Mesenchymal stem cell (in vitro differentiated cells and primary cell): ENCODE data around the gene PTPN21.
A peak's percentile ranks its signal among the peaks of the same experiment; 100 is the strongest.

Experiments used
- DNase-seq: peaks from one replicate; pipeline ENCODE4 v3.0.0-alpha.2; 2013
- H2AFZ ChIP-seq: one replicate; pipeline ENCODE4 v1.6.1; 2013; ENCODE audit warnings: low read depth, mild to moderate bottlenecking, control low read depth, inconsistent platforms, low read length, moderate library complexity
- H2AK5ac ChIP-seq: 2 replicates; pipeline ENCODE4 v1.6.1; 2013; ENCODE audit warnings: low read length, moderate library complexity, mild to moderate bottlenecking, inconsistent platforms; ENCODE audit not compliant: severe bottlenecking
- H2BK120ac ChIP-seq: one replicate; pipeline ENCODE4 v1.6.1; 2013; ENCODE audit warnings: low read depth, mild to moderate bottlenecking, inconsistent platforms, low read length, moderate library complexity
- H2BK12ac ChIP-seq, 2 experiments: one replicate each; pipeline ENCODE4 v1.6.1; 2013; ENCODE audit warnings: inconsistent platforms in 2 of 2, low read length in 2 of 2, mild to moderate bottlenecking in 2 of 2, moderate library complexity in 2 of 2, control low read depth in 1 of 2
- H2BK15ac ChIP-seq: one replicate; pipeline ENCODE4 v1.6.1; 2013; ENCODE audit warnings: mild to moderate bottlenecking, low read depth, inconsistent platforms; ENCODE audit not compliant: poor library complexity, severe bottlenecking
- H2BK5ac ChIP-seq: 2 replicates; pipeline ENCODE4 v1.6.1; 2013; ENCODE audit warnings: low read depth, mild to moderate bottlenecking, low read length, control low read depth, inconsistent platforms; ENCODE audit not compliant: poor library complexity, severe bottlenecking
- H3K14ac ChIP-seq, 2 experiments: one replicate each; pipeline ENCODE4 v1.6.1; 2013; ENCODE audit warnings: inconsistent platforms in 2 of 2, low read length in 2 of 2, control low read depth in 1 of 2, mild to moderate bottlenecking in 1 of 2, moderate library complexity in 1 of 2
- H3K18ac ChIP-seq, 2 experiments: one replicate each; pipeline ENCODE4 v1.6.1; 2013; ENCODE audit warnings: inconsistent platforms in 2 of 2, low read length in 2 of 2, control low read depth in 1 of 2, low read depth in 1 of 2, mild to moderate bottlenecking in 1 of 2
- H3K23ac ChIP-seq, 2 experiments: one replicate each; pipeline ENCODE4 v1.6.1; 2013; ENCODE audit warnings: inconsistent platforms in 2 of 2, low read length in 2 of 2, mild to moderate bottlenecking in 2 of 2, moderate library complexity in 2 of 2, control low read depth in 1 of 2
- H3K27ac ChIP-seq: 2 replicates; pipeline ENCODE4 v1.5.1; 2013; ENCODE audit warnings: mild to moderate bottlenecking, moderate library complexity, low read length, control low read depth, inconsistent platforms; ENCODE audit not compliant: poor library complexity, severe bottlenecking
- H3K27me3 ChIP-seq, 2 experiments: 2 replicates each; pipeline versions ENCODE4 v1.6.1 to v1.7.0; 2013; ENCODE audit warnings: low read length in 2 of 2, mild to moderate bottlenecking in 2 of 2, moderate library complexity in 2 of 2, control low read depth in 1 of 2, inconsistent platforms in 1 of 2; ENCODE audit not compliant: control insufficient read depth in 1 of 2, insufficient read depth in 1 of 2
- H3K36me3 ChIP-seq, 2 experiments: 2 replicates each; pipeline versions ENCODE4 v1.6.1 to v1.7.0; 2013; ENCODE audit warnings: low read length in 2 of 2, control low read depth in 1 of 2, inconsistent platforms in 1 of 2, low read depth in 1 of 2, mild to moderate bottlenecking in 1 of 2; ENCODE audit not compliant: insufficient read depth in 2 of 2, control insufficient read depth in 1 of 2
- H3K4ac ChIP-seq, 2 experiments: one replicate each; pipeline ENCODE4 v1.6.1; 2013; ENCODE audit warnings: inconsistent platforms in 2 of 2, low read length in 2 of 2, mild to moderate bottlenecking in 2 of 2, moderate library complexity in 2 of 2, control low read depth in 1 of 2, low read depth in 1 of 2
- H3K4me1 ChIP-seq: 2 replicates; pipeline ENCODE4 v1.6.1; 2013; ENCODE audit warnings: low read depth, low read length, control low read depth; ENCODE audit not compliant: control insufficient read depth, insufficient read depth
- H3K4me2 ChIP-seq: 2 replicates; pipeline ENCODE4 v1.6.1; 2013; ENCODE audit warnings: low read length, mild to moderate bottlenecking, inconsistent platforms; ENCODE audit not compliant: poor library complexity, severe bottlenecking
- H3K4me3 ChIP-seq, 2 experiments: 2 replicates each; pipeline versions ENCODE4 v1.5.1 to v1.7.0; 2013; ENCODE audit warnings: low read length in 2 of 2, mild to moderate bottlenecking in 2 of 2, control low read depth in 1 of 2, low read depth in 1 of 2; ENCODE audit not compliant: insufficient read depth in 1 of 2
- H3K79me1 ChIP-seq: replicated peaks from 2 replicates; pipeline ENCODE4 v1.6.1; 2013; ENCODE audit warnings: mild to moderate bottlenecking, control low read depth, low read length, inconsistent platforms; ENCODE audit not compliant: poor library complexity, severe bottlenecking
- H3K9ac ChIP-seq: 2 replicates; pipeline ENCODE4 v1.7.0; 2013; ENCODE audit warnings: mild to moderate bottlenecking, low read length, moderate library complexity
- H3K9me3 ChIP-seq: 2 replicates; pipeline ENCODE4 v1.7.0; 2013; ENCODE audit warnings: mild to moderate bottlenecking, low read length; ENCODE audit not compliant: control insufficient read depth
- H4K8ac ChIP-seq: one replicate; pipeline ENCODE4 v1.6.1; 2013; ENCODE audit warnings: inconsistent platforms, mild to moderate bottlenecking, low read length, moderate library complexity
- H4K91ac ChIP-seq: one replicate; pipeline ENCODE4 v1.6.1; 2013; ENCODE audit warnings: mild to moderate bottlenecking, low read length, inconsistent platforms
- WGBS: methylation state at CpG from one replicate; pipeline ENCODE4 v1.1.7; 2013; ENCODE audit warnings: mixed read lengths; 5-methylcytosine and 5-hydroxymethylcytosine counted together

Gene PTPN21

DNA sequence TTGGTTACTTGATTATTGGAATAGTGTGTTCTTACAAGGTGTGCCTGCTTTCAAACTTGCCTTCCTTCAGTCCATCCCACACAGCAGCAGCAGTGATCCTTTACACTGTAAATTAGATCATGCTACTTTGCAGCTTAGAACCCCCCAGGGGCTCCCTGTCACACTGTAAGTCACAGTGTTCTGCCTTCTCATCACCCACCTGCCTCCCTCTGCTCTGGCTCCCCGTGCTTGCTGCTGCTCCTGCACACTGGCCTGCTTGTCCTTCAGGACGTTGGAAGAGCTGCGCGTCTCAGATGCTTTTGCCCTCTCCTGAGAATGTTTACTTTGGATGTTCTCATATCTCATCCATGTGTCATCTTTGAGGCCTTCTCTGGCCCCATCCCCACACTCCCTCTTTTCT lies 35.4 kb upstream of the PTPN21 start:
- Histone ChIP-seq H3K14ac (no peak overlapping the region), H4K91ac (no peak overlapping the region), H3K79me1 (peaks cover 10% of the 10 kb centered on the region), H3K9ac (no peak overlapping the region), H3K27me3 (no peaks in the 10 kb centered on the region), H2BK5ac (no peak overlapping the region), H3K4me2 (no peak overlapping the region), H3K18ac (no peak overlapping the region), H3K36me3 (peaks cover 14 to 88% of the 10 kb centered on the region in 2 experiments), H2BK120ac (no peak overlapping the region), H2AK5ac (no peak overlapping the region), H4K8ac (no peak overlapping the region), H3K9me3 (no peaks in the 10 kb centered on the region), H3K4ac (no peak overlapping the region), H2AFZ (no peak overlapping the region), H3K27ac (no peak overlapping the region), H3K4me1 (peaks cover 3% of the 10 kb centered on the region), H3K4me3 (no peak overlapping the region), H2BK15ac (no peak overlapping the region), H3K23ac (no peak overlapping the region), H2BK12ac (no peak overlapping the region)
- DNase-seq, result peak; percentile 51
- 11% methylated on average over 4 of the region's 4 CpGs for WGBS

DNA sequence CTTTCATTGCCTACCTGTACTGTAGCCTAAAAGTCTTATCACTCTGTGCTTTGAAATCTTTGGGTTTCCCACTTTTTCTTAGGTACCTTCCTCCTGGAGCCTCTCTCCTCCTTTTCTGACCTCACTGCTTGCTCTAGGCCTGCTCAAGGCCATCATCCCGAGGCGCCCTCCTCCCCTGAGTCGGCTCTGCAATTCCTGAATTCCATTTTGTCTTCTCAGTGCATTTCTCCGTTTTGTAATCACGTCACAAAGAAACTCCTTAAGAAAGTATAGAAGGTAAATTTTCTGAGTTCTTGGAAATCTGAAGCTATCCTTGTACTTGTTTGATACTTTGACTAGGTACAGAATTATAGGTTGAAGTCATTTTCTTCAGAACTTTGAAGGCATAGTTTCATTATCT lies 33.3 kb upstream of the PTPN21 start:
- Histone ChIP-seq H3K27me3 (no peaks in the 10 kb centered on the region), H3K18ac (no peak overlapping the region), H3K9ac (no peak overlapping the region), H3K27ac (no peak overlapping the region), H3K4me1 (peaks cover 3% of the 10 kb centered on the region), H2BK15ac (no peak overlapping the region), H3K4me2 (no peak overlapping the region), H3K4ac (no peak overlapping the region), H3K9me3 (no peaks in the 10 kb centered on the region), H2AFZ (no peak overlapping the region), H2BK5ac (no peak overlapping the region), H2AK5ac (no peak overlapping the region), H3K36me3 (peaks cover 16 to 88% of the 10 kb centered on the region in 2 experiments), H2BK12ac (no peak overlapping the region), H4K8ac (no peak overlapping the region), H3K23ac (no peak overlapping the region), H3K14ac (no peak overlapping the region), H2BK120ac (no peak overlapping the region), H3K79me1 (peaks cover 10% of the 10 kb centered on the region), H4K91ac (no peak overlapping the region), H3K4me3 (no peak overlapping the region)
- no peak for DNase-seq
- 97% methylated on average over 5 of the region's 5 CpGs for WGBS

DNA sequence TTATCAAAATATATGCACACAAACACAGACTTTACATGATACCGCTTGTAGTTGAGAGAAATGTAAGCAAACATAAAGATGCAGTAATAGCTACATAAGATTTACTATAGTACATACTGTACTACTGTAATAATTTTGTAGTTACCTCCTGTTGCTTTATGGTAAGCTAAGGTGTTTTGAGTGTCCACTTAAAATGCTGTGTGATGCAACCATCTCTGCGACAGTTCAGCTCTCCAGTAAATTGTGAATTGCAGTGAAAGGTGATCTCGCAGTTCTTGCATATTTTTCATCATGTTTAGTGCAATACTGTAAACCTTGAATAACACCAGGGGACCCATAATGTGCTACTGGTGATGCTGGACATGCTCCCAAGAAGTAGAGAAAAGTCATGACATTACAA lies 29.6 kb upstream of the PTPN21 start:
- no peak overlapping the region for H4K8ac ChIP-seq
- H3K14ac ChIP-seq, result no peak overlapping the region

DNA sequence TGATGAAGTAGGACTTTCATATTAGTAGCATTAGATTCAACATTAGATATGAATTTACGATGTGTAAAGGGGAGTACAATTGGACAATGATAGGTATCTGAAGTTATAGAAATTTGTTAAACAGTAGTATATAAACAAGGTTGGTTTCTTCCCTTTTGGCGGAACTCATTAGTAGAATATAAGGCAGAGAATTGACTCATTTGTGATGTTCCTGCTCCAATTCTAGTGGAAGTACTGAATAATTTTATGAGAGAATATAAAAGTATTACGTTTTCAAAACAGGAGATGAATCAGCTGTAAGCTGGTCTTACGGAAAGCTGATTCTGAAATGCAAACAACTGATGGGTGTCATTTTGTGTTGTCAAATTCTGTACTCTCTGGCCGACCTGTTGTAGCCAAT lies 21.4 kb upstream of the PTPN21 start:
- Histone ChIP-seq H2BK5ac (no peak overlapping the region), H2AK5ac (no peak overlapping the region), H3K36me3 (peaks cover 36 to 97% of the 10 kb centered on the region in 2 experiments), H3K27ac (no peak overlapping the region), H4K91ac (no peak overlapping the region), H3K23ac (no peak overlapping the region), H2BK120ac (no peak overlapping the region), H3K4ac (no peak overlapping the region), H3K4me2 (no peak overlapping the region), H3K9ac (no peak overlapping the region), H2BK12ac (no peak overlapping the region), H3K4me3 (no peak overlapping the region), H3K14ac (no peak overlapping the region), H2AFZ (no peak overlapping the region), H3K4me1 (no peaks in the 10 kb centered on the region), H3K79me1 (peaks cover 16% of the 10 kb centered on the region), H3K18ac (no peak overlapping the region), H3K27me3 (no peaks in the 10 kb centered on the region), H2BK15ac (no peak overlapping the region), H4K8ac (no peak overlapping the region), H3K9me3 (no peaks in the 10 kb centered on the region)
- 98% methylated on average over 5 of the region's 5 CpGs for WGBS
- no peak for DNase-seq

More for the DNA sequence above, 29.6 kb upstream of the PTPN21 start:
- H3K79me1 ChIP-seq, result peaks cover 11% of the 10 kb centered on the region
- H3K9me3 ChIP-seq, result no peaks in the 10 kb centered on the region
- no peak overlapping the region for H2BK15ac ChIP-seq
- H3K4me3 ChIP-seq, result no peak overlapping the region
- H2AFZ ChIP-seq, result no peak overlapping the region
- H3K36me3 ChIP-seq, result peaks cover 23 to 92% of the 10 kb centered on the region in 2 experiments
- H3K27me3 ChIP-seq, result no peaks in the 10 kb centered on the region
- H3K27ac ChIP-seq, result no peak overlapping the region
- no peak overlapping the region for H3K23ac ChIP-seq
- no peak overlapping the region for H3K4me2 ChIP-seq
- H2AK5ac ChIP-seq, result no peak overlapping the region
- no peak overlapping the region for H3K4ac ChIP-seq
- DNase-seq, result no peak
- no peak overlapping the region for H2BK12ac ChIP-seq
- no peak overlapping the region for H2BK5ac ChIP-seq
- no peak overlapping the region for H3K18ac ChIP-seq
- H4K91ac ChIP-seq, result no peak overlapping the region
- no peaks in the 10 kb centered on the region for H3K4me1 ChIP-seq
- no peak overlapping the region for H3K9ac ChIP-seq
- WGBS, result 100% methylated on average over 2 of the region's 3 CpGs
- no peak overlapping the region for H2BK120ac ChIP-seq
